SK-N-SH (cell line): ENCODE results near the gene PTPRS.

Source experiments
- NFIC ChIP-seq: IDR thresholded peaks from 2 replicates; pipeline ENCODE4 v1.4.0; 2012; ENCODE audit warnings: borderline replicate concordance
- TEAD4 ChIP-seq: IDR thresholded peaks from 2 replicates; pipeline ENCODE4 v1.4.0; 2012; ENCODE audit warnings: mild to moderate bottlenecking, borderline replicate concordance; ENCODE audit not compliant: insufficient read depth
- TF ChIP-seq, protein P1 (sequence below): IDR thresholded peaks from 2 replicates; pipeline ENCODE4 v1.4.0; 2012; ENCODE audit warnings: low read depth, borderline replicate concordance

DNA sequence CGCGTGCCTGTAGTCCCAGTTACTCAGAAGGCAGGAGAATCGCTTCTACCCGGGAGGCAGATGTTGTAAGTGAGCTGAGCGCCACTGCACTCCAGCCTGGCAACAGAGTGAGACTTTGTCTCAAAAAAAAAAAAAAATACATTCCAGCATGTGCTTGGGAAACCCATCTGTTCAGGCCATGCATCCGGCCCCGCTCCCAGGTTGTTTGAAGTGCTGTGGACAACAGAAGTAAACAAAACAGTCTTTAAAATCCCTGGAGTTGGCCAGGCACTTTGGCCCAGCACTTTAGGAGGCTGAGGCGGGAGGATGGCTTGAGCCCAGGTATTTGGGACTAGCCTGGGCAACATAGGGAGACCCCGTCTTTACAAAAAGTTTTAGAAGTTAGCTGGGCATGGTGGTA, 3.2 kb upstream of the PTPRS start:
- TF ChIP-seq NFIC (no peak), TEAD4 (no peak)
- TF ChIP-seq, protein P1, sequence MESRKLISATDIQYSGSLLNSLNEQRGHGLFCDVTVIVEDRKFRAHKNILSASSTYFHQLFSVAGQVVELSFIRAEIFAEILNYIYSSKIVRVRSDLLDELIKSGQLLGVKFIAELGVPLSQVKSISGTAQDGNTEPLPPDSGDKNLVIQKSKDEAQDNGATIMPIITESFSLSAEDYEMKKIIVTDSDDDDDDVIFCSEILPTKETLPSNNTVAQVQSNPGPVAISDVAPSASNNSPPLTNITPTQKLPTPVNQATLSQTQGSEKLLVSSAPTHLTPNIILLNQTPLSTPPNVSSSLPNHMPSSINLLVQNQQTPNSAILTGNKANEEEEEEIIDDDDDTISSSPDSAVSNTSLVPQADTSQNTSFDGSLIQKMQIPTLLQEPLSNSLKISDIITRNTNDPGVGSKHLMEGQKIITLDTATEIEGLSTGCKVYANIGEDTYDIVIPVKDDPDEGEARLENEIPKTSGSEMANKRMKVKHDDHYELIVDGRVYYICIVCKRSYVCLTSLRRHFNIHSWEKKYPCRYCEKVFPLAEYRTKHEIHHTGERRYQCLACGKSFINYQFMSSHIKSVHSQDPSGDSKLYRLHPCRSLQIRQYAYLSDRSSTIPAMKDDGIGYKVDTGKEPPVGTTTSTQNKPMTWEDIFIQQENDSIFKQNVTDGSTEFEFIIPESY, result no peak
